ENCODE data around the gene CCNYL1.
A peak's percentile ranks its signal among the peaks of the same experiment; 100 is the strongest.
"Not testable (repeated sequence)": the region's sequence is repeated elsewhere in the genome, so short reads cannot be mapped to it uniquely, and the experiment has no call there.

The CCNYL1 gene

GRCh38 chr2:207710814-207711740, at the start of gene CCNYL1:
Gene CCNYL1, plus strand, starts transcription at chr2:207711640. Its CDS starts 257 bp downstream, at chr2:207711897.
- DNase-seq (ENCODE audit: low spot score): peak; percentile 98

- no peak for DNase-seq (ENCODE audit: low spot score)
These were observed 49.2 kb upstream of the CCNYL1 start for GRCh38 chr2:207662203-207662602.

DNA sequence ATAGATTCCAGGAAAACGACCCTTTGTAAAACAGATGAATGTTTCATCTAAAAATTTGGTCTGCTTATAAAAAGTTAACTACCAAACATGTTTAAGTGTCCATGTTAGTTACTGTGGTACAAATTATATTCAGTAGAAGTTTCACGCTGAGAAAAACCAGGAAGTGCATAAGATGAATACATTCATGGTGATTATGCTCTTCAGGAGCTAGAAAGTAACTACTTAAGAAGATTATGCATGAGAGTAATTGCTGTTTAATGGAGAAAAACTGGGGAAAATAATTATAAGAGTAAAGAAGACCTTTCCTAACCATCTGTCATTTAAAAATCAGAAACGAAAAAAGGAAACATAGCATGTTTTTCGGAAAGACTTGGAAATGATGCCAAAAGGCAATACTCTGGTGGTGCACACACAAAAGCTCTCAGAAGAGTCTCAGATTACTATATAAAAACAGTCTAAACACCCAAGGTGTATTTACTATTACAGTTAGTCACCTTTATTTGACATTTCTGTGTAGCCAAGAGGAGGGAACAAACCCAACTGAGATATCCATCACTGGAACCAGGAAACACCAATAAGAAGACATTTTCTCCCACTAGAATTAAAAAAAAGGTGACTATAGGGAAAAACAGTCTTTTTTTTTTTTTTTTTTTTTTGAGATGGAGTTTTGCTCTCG, 47.4 kb upstream of the CCNYL1 start:
- DNase-seq (ENCODE audit: low spot score): no peak

DNA sequence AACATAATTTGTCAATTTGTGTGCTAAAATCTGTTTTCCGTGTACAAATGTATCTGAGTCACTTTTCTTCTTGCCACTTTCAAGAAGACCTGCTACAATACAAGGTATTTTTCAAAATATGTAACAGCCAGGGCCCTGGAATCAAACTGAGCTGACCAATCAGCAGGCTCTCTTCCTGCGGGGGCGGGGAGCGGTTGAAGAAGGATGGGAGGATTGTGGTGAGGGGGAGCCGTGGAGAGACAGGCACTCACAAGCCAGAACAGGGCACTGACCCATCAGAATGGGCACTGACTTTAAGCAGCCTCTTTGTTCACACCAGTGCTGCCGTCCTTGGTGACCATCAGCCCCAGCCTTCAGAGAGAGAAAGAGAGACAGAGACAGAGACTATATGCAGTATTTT, 40.6 kb upstream of the CCNYL1 start:
- no peak for DNase-seq (ENCODE audit: low spot score)

DNA sequence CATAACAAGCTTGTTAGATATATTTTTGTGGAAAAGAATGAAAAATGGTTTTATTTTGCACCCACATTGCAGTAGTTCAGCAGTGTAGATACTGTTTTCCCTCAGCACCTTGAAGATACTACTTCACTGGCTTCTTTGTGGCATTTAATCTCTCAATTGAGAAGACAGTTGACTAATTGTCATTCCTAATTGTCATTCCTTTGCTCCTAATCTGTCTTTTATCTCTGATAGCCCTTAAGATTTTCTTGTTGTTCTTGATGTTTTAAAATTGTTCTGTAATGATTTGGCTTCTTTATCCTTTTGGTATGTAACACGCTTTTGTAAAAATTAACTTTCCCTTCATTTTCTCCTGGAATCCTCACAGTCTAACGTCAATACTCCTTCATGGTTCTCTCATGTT, 38.0 kb upstream of the CCNYL1 start:
- no peak for DNase-seq (ENCODE audit: low spot score)

DNA sequence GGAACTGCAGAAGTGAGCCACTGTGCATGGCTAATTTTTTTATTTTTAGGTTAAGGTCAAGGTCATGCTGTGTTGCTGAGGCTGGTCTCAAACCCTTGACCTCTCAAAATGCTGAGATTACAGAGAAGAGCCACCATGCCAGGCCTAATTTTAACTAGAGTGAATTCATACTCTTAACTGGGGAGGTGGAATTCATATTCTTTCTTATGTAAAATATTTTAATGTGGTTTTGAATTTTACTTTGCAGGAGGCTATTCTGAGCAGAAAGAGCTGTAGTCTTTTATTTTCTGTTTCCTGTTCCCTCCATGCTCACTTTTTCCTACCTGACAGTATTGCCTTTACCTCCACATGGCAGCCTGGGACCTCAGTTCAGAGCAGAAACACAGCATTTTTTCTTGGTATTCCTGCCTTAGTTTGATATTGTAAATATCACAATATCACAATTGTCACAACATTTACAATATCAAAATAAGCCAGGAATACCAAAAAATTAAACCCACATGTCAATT, 37.1 kb upstream of the CCNYL1 start:
- DNase-seq (ENCODE audit: low spot score): no peak

GRCh38 chr2:207674826-207675225, 36.6 kb upstream of the CCNYL1 start:
- no peak for DNase-seq (ENCODE audit: low spot score)

DNA sequence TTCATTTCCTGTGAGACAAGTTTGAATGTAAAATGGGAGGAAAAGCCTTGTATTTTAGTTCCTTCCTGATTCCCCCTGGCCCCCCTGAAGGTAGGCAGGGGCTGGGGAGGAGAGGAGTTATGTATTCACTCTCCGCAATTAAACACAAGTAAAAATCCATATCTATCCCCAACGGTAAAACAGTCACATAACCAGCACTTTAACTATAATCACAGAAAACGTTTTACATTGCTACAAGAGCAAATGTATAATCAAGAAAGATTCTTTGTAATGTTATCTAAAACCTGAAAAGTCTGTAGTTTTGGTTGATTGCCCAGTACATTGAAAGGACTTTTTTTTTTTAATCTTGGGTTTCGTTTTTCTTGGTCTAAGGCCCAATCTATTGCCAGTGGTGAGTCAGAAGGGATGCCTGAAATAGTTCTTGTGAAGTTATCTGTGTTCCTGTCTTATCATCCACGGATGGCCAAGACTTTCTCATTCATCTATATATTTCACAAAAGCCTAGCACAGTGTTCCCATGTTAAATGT, 34.5 kb upstream of the CCNYL1 start:
- no peak for DNase-seq (ENCODE audit: low spot score)

DNA sequence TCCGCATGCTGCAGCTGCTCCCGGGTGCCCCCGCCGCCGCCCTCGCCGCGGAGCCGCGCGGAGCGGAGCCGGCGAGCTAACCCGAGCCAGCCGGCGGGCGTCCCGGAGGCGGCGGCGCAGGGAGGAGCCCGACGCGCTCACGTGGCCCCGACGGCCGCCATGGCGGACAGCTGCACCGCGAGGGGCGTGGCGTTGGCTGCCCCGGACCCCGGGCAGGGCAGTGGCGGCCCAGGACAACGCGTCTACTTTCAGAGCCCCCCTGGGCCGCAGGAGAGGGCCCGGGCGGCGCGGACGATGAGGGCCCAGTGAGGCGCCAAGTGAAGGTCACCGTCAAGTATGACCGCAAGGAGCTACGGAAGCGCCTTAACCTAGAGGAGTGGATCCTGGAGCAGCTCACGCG, 30.0 kb upstream of the CCNYL1 start:
- no peak for DNase-seq (ENCODE audit: low spot score)

- no peak for DNase-seq (ENCODE audit: low spot score)
These were observed 28.9 kb upstream of the CCNYL1 start for GRCh38 chr2:207682557-207682956.

DNA sequence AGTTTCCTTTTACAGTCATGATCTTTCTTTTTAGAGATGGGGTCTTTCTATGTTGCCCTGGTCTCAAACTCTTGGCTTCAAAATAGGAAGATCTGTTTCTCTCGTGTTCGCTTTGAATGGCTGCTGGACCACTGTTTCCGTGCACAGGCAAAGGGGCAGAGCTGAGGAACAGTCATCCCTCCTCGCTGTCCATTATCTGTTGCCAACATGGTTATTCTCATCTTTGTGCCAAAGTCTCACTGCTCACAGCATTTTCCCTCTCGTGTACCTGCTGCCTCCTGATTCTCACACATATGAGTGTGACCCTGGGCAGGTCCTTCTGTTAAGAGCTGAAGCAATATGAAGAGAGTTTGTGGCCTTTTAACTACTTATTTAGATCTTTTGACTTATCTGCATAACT, 28.0 kb upstream of the CCNYL1 start:
- DNase-seq (ENCODE audit: low spot score): no peak

DNA sequence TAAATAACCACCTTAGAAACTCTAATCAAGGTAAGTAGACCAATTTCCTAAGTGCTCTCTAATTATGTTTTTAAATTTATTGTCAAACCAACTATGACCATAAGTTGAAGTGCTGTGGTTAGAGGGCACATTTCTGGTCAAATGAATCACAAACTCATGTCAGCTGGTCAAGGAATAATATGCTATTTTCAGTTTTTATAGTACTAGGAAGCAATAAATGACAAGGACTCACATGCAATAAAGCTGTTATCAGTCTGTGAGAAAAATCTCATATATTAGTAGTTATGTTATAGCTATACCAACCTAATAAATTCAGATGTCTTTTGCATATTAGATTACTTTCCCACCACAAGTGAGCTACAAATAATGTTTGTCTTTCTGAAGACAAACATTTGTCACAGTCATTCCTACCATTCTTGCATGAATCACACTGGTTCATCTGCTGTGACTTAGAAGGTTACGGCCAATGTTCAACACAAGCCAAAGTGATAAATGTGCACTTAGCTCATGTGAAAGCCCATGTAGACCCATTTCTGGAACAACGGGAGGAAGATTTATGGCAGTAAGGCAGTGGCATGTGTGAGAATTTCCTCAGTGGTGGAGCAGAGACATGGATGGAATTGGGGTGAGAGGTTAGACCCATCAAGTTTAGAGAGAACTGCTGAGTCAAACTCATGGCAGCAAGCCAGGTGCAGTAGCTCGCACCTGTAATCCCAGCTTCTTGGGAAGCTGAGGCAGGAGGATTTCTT, 27.4 kb upstream of the CCNYL1 start:
- DNase-seq (ENCODE audit: low spot score): no peak

- DNase-seq (ENCODE audit: low spot score): no peak
These were observed 24.6 kb upstream of the CCNYL1 start for GRCh38 chr2:207686812-207687211.

DNA sequence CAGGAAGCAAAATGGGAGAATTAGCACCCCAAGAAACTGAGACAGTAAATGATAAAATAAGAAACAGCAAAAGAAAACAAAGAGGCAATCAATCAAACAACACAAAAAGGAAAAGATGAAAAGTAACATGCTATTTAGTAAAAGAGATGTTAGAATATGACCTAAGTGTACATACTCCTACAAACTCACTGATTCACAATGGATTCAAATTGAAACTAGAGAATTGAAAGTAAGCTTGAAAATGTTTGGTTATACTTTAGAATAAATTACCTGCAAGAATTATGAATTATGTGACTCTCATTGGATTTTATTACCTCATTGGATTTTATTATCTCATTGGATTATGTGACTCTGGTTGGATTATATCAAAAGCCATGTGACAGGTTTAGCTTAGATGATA, 22.8 kb upstream of the CCNYL1 start:
- DNase-seq (ENCODE audit: low spot score): no peak

GRCh38 chr2:207690845-207691461, 20.5 kb upstream of the CCNYL1 start:
- not testable (repeated sequence) for DNase-seq (ENCODE audit: low spot score)

- DNase-seq (ENCODE audit: low spot score): peak; percentile 44
These were observed 19.0 kb upstream of the CCNYL1 start for GRCh38 chr2:207692206-207693065.

- DNase-seq (ENCODE audit: low spot score): no peak
These were observed 17.7 kb upstream of the CCNYL1 start for GRCh38 chr2:207693641-207694249.

- DNase-seq (ENCODE audit: low spot score): no peak
These were observed 16.6 kb upstream of the CCNYL1 start for GRCh38 chr2:207694811-207695281.

GRCh38 chr2:207695293-207695692, 16.1 kb upstream of the CCNYL1 start:
- DNase-seq (ENCODE audit: low spot score): no peak

DNA sequence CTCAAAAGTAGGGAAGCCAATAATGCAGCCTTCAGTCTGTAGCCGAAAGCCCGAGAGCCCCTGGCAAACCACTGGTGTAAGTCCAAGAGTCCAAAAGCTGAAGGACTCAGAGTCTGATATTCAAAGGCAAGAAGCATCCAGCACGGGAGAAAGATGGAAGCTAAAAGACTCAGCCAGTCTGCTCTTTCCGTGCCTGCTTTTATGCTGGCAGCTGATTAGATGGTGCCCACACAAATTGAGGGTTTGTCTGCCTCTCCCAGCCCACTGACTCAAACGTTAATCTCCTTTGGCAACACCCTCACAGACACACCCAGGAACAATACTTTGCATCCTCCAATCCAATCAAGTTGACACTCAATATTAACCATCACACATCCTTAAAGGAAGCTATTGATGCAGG, 14.5 kb upstream of the CCNYL1 start:
- DNase-seq (ENCODE audit: low spot score): not testable (repeated sequence)
